Muscle layer of duodenum (tissue), 2 donors: ENCODE data around the gene PDZRN4.
"Not testable (repeated sequence)": the region's sequence is repeated elsewhere in the genome, so short reads cannot be mapped to it uniquely, and the experiment has no call there.

Experiments
- H3K27ac ChIP-seq: one replicate; pipeline ENCODE4 v1.7.0; 2013; ENCODE audit warnings: mild to moderate bottlenecking, low read length
- H3K27me3 ChIP-seq: one replicate; pipeline ENCODE4 v1.7.0; 2013; ENCODE audit warnings: low read depth, mild to moderate bottlenecking, control low read depth, low read length
- H3K36me3 ChIP-seq, 2 donors: one replicate each; pipeline ENCODE4 v1.7.0; 2013; ENCODE audit warnings: low read length in 2 of 2, control low read depth in 1 of 2, mild to moderate bottlenecking in 1 of 2; ENCODE audit not compliant: insufficient read depth in 2 of 2, control insufficient read depth in 1 of 2
- H3K4me1 ChIP-seq, 2 donors: one replicate each; pipeline ENCODE4 v1.7.0; 2013; ENCODE audit warnings: low read length in 2 of 2, mild to moderate bottlenecking in 2 of 2, control low read depth in 1 of 2, moderate library complexity in 1 of 2; ENCODE audit not compliant: insufficient read depth in 2 of 2, control insufficient read depth in 1 of 2
- H3K4me3 ChIP-seq, 2 donors: one replicate each; pipeline ENCODE4 v1.7.0; 2013; ENCODE audit warnings: low read length in 2 of 2, low read depth in 1 of 2, mild to moderate bottlenecking in 1 of 2
- H3K9me3 ChIP-seq, 2 donors: one replicate each; pipeline ENCODE4 v1.7.0; 2013; ENCODE audit warnings: low read length in 2 of 2, control low read depth in 1 of 2, mild to moderate bottlenecking in 1 of 2; ENCODE audit not compliant: control insufficient read depth in 1 of 2
- donor health status: healthy.

The PDZRN4 gene

GRCh38 chr12:41188058-41188840 is at the start of gene PDZRN4:
Gene PDZRN4, plus strand, starts transcription at chr12:41188320.
- H3K4me3 ChIP-seq: peak within 1 kb of the TSS; percentile 61 to 74
- H3K36me3 ChIP-seq: no peaks in the 10 kb centered on the region
- peaks cover 23% of the 10 kb centered on the region for H3K27me3 ChIP-seq
- peak within 1 kb of the TSS; percentile 58 for H3K27ac ChIP-seq
- no peaks in the 10 kb centered on the region for H3K9me3 ChIP-seq
- H3K4me1 ChIP-seq: peaks cover 0 to 20% of the 10 kb centered on the region in 2 donors

DNA sequence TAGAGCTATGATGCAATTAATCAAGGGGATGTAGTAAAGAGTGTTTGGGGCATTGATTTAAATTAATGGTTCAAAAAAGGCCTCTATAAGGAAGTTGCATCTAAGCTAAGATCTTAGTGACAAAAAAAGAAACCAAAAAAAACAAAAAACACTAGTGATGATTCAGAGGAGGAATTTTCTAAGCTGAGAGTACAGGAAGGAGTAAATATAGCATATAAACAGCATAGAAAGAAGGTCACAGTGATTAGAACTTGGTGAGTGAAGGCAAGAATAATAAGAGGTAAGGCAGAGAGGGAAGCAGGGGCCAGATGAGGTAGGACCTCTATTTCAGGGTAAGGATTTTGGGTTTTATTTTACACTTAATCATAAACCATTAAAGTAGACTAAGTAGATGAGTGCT is 48.0 kb upstream of the PDZRN4 start:
- no peak overlapping the region for H3K4me3 ChIP-seq
- no peaks in the 10 kb centered on the region for H3K36me3 ChIP-seq
- no peak overlapping the region for H3K27ac ChIP-seq
- no peaks in the 10 kb centered on the region for H3K9me3 ChIP-seq
- no peaks in the 10 kb centered on the region for H3K27me3 ChIP-seq
- peaks cover 0 to 10% of the 10 kb centered on the region in 2 donors for H3K4me1 ChIP-seq

DNA sequence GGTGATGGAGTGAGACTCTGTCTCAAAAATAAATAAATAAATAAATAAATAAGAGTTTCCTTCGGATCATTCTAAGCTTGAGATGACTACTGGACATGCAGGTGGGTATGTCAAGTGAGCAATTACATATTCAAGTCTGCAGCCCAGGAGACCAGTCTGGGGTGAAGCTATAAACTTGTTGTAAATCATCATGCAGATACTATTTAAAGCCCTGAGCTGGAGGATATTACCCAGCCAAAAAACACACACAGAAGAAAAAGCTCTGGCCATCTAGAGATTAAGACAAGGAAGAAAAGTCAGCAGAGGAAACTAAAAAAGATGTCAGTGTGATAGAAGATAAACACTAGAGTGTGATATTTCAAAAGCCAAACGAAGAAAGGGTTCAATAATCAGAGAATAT is 47.0 kb upstream of the PDZRN4 start:
- H3K9me3 ChIP-seq: no peaks in the 10 kb centered on the region
- no peaks in the 10 kb centered on the region for H3K36me3 ChIP-seq
- no peak overlapping the region for H3K4me3 ChIP-seq
- no peaks in the 10 kb centered on the region for H3K27me3 ChIP-seq
- H3K4me1 ChIP-seq: peaks cover 0 to 10% of the 10 kb centered on the region in 2 donors
- no peak overlapping the region for H3K27ac ChIP-seq

GRCh38 chr12:41142376-41142775 is 45.7 kb upstream of the PDZRN4 start:
- Histone ChIP-seq H3K9me3 (no peaks in the 10 kb centered on the region), H3K4me3 (no peak overlapping the region), H3K4me1 (peaks cover 0 to 10% of the 10 kb centered on the region in 2 donors), H3K27me3 (no peaks in the 10 kb centered on the region), H3K27ac (no peak overlapping the region), H3K36me3 (no peaks in the 10 kb centered on the region)

DNA sequence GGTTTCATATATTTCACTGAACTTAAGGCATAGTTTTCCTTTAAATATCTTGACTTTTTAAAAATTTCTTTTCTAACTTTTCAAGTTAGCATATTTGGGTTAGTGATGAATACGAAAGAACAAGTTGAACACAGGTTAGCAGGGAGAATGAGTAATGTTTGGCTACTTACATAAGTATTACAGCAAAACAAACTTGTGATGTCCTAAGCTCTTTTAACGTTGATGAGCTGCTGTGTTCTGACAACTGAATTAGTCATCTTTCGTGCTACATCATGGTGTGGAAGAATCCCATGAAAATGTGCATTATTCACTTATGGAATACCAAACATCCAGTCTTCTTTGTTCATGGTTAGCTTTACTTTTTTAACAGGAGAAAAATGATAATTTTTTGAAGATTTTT is 36.3 kb upstream of the PDZRN4 start:
- no peak overlapping the region for H3K4me3 ChIP-seq
- no peaks in the 10 kb centered on the region for H3K27me3 ChIP-seq
- H3K27ac ChIP-seq: no peak overlapping the region
- no peaks in the 10 kb centered on the region for H3K9me3 ChIP-seq
- H3K36me3 ChIP-seq: no peaks in the 10 kb centered on the region
- no peaks in the 10 kb centered on the region for H3K4me1 ChIP-seq

DNA sequence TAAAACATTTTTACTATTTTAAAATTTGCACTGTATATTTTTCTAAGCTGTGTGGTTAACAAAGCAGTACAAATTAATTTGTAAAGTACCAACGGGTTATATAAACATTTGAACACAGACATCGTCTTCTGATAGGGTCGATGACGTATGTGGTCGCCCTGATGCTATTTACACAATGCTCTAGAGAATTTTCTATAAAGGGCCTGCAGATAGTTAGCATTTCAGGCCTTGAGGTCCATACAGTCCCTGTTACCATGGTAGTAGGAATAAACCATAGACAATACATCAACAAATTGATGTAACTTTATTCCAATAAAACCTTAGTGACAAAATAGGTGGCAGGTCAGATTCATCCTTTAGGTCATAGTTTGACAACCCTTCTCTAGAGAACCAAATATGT is 25.7 kb upstream of the PDZRN4 start:
- no peaks in the 10 kb centered on the region for H3K4me1 ChIP-seq
- no peaks in the 10 kb centered on the region for H3K27me3 ChIP-seq
- H3K36me3 ChIP-seq: no peaks in the 10 kb centered on the region
- H3K9me3 ChIP-seq: no peaks in the 10 kb centered on the region
- no peak overlapping the region for H3K4me3 ChIP-seq
- no peak overlapping the region for H3K27ac ChIP-seq

DNA sequence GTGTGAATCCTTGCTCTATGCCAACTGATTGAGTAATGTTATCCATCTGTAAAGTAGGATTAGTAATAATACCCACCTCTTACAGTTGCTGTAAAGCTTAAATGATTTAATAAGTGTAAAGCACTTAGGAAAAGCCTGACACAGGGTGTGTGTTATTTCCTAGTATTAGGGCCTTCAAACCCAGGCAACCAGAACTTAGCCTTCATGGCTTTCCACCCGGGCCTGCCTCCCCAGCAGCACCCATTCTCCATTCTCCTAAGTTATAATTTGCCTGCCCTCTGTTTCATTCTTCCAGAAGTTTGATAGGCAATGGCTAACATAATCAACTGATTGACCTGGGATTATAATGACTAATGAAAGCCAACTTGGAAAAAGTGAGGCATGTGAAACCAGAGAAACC is 20.4 kb upstream of the PDZRN4 start:
- Histone ChIP-seq H3K4me1 (no peaks in the 10 kb centered on the region), H3K27ac (no peak overlapping the region), H3K27me3 (no peaks in the 10 kb centered on the region), H3K36me3 (no peaks in the 10 kb centered on the region), H3K4me3 (no peak overlapping the region), H3K9me3 (no peaks in the 10 kb centered on the region)

DNA sequence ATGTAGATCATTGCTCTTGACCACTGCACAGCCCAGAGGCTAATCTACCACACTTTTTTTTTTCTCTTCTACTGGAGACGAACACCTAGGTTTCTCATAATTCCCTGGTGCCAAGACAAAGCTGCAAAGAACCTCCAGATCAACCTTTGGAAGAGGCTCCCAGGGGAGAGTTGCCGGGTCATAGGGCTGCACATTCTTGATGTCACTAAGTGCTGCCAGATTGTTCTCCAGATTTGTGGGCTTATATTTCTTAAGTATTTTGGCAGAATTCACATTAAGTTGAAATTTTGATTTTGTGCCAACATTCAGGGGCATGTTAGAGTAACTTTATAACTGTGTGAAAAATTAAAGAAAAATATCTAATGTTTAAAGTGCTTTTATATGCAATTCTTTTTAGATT is 13.5 kb upstream of the PDZRN4 start:
- Histone ChIP-seq H3K4me3 (no peak overlapping the region), H3K9me3 (no peaks in the 10 kb centered on the region), H3K27me3 (no peaks in the 10 kb centered on the region), H3K4me1 (no peaks in the 10 kb centered on the region), H3K27ac (no peak overlapping the region), H3K36me3 (no peaks in the 10 kb centered on the region)

- not testable (repeated sequence) for H3K36me3 ChIP-seq, H3K27ac ChIP-seq, H3K4me3 ChIP-seq, H3K27me3 ChIP-seq, H3K9me3 ChIP-seq, H3K4me1 ChIP-seq
Observed at GRCh38 chr12:41179507-41179906, 8.6 kb upstream of the PDZRN4 start.

DNA sequence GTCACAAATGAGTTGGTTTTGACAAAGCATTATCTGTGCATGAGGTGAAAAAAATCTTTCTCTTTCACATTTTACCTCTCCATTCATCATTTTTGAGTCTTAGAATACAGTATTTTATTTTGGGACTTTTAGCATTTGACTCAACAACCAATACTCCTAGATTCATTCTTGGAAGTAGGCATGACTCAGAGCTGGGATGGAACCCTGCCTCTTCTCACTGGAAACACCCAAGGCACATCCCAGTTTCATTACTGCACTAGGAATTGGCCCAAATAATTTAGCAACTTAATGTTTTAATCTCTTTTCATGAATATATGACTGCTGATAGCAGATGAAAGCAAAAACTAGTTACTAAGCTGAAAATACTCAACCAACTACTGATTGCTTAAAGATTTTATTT is 3.3 kb upstream of the PDZRN4 start:
- no peak overlapping the region for H3K4me3 ChIP-seq
- H3K36me3 ChIP-seq: no peaks in the 10 kb centered on the region

DNA sequence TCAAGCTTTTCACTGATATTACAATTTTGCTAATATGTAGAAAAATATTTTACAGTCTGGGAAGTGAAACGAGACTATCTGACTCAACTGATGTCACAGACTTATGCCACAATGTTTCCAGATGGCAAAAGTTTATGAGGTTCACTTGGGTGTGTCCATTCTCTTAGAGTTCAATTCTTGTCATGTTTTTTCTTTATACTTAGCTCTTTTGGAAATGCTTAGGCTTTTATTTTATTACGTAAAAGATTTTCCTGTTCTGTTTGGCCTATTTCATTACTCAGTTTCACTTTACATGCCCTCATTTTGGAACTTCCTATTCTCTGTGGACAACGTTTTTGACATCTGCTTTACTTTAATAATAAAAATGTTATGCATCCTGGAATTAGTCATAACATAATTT is 2.1 kb upstream of the PDZRN4 start:
- Histone ChIP-seq H3K27ac (no peak overlapping the region), H3K36me3 (no peaks in the 10 kb centered on the region), H3K27me3 (peaks cover 23% of the 10 kb centered on the region), H3K9me3 (no peaks in the 10 kb centered on the region), H3K4me1 (peaks cover 0 to 10% of the 10 kb centered on the region in 2 donors), H3K4me3 (no peak overlapping the region)

More for the DNA sequence above, 3.3 kb upstream of the PDZRN4 start:
- H3K4me1 ChIP-seq: peaks cover 0 to 8% of the 10 kb centered on the region in 2 donors
- H3K27ac ChIP-seq: no peak overlapping the region
- H3K27me3 ChIP-seq: peaks cover 22% of the 10 kb centered on the region
- no peaks in the 10 kb centered on the region for H3K9me3 ChIP-seq

DNA sequence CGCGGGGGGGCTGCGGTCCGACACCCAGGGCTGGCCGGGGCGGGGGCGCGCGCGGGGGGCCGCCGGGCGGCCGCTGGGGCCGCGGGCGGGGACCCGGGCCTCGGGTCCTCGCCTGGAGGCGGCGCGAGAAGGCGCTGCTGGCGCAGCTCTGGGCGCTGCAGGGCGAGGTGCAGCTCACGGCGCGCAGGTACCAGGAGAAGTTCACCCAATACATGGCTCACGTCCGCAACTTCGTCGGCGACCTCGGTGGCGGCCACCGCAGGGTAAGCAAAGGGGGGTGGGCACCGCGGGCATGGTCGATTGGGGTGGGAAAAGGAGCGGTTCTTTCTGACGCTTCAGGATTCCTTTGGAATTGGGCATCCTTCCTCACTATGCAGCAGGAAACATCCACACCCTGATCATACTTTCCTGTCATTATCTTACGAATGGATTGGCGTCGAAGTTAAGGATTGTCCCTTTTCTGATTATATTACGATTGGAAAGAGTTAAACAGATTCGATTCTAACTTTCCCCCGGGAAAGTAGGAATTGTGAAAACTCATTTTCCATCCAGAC is 798 bp downstream of the PDZRN4 start:
- Histone ChIP-seq H3K27me3 (peaks cover 23% of the 10 kb centered on the region), H3K4me1 (peaks cover 0 to 20% of the 10 kb centered on the region in 2 donors), H3K4me3 (peak overlapping the region; percentile 61 to 74), H3K9me3 (no peaks in the 10 kb centered on the region), H3K36me3 (no peaks in the 10 kb centered on the region), H3K27ac (peak overlapping the region; percentile 58)
